Astrocyte of the hippocampus (primary cell): ENCODE measurements around the gene CYS1.

Source experiments
- DNase-seq: peaks from one replicate; pipeline ENCODE4 v3.0.0; 2011; ENCODE audit warnings: low read depth, low spot score

CYS1 gene

DNA sequence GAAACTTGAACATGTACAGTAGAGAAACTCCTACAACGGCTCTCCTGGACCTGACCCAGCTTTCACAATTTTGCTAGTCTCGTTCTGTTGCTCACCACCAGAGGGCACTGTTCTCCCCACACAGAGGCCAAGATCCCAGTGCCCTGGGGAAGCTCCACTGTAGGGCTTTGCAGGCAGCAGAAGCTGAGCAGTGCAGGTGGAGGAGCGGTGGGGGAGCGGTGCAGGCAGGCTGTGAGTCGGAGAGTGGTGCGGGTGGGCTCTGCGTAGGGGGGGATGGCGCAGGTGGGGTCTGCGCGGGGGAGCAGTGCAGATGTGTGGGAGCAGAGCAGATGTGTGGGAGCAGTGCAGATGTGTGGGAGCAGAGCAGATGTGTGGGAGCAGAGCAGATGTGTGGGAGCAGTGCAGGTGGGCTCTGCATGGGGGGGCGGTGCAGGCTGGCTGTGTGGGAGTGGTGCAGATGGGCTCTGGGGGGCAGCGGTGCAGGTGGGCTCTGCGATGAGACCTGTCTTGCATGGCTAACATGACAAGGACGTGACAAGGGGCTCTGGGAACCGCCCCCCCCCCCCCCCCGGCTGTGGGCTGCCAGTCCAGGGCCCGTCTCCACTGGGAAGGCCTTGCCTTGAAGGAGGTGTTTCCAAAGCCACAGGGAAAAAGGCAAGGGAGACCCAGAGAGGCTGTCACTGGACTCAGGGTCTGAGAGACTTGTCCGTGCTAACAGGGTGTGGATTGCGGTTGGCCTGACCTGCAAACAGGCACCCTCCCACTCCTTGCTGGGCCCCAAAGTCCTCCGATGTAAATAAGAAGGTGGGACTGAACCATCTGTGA lies 7.3 kb downstream of the CYS1 start:
- DNase-seq, result peak; percentile 93

DNA sequence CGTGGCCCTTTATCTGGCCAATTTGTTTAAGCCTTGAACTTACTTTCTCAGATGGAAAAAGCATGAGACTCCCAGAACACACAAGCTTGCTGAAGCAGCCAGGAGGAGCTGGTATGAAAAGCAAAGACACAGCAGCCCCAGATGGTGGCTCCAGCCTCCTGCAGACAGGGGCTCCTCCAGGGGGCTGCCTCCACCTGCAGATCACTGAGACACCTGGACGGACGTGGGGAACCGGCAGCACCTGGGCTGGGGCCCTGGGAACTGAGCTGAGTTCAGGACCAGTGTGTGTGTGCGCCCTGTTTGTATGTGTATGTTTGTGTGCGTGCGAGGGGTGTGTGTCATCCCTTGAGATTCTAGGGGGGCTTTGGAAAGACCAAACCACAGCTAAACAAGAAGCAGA lies 8.6 kb downstream of the CYS1 start:
- DNase-seq, result no peak

DNA sequence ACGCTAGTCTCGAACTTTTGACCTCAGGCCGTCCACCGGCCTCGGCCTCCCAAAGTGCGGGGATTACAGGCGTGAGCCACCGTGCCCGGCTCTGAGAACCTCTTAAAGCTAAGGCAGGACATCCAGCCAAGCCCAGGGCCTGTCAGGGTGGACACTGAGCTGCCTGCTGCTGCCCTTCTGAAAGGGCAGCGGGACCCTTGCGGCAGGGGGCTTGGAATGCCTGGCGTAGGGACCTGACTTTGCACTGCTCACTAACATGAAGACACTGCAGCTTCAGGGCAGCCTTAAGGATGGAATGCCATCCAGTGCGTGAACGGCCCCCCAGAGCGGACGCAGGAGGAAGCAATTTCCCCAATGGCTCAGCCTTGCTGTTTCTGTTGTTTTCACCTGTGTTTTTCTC lies 9.0 kb downstream of the CYS1 start:
- no peak for DNase-seq

DNA sequence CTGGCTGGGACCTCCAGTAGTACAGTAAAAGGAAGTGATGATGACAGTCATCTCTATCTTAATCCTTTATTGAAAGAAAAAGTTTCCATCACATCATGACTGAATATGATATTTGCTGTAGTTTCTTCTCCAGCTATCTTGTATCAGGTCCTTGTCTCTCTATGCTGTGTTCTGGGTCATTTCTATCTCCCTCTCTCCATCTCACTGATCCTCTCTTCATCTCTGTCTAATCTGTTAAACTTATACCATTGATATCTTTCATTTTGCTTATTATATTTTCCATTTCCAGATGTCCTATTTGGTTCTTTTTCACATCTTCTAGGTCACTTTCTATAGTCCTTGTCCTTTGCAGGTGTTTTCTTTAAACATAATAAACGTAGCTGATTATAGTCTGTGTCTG lies 12.3 kb downstream of the CYS1 start:
- DNase-seq, result no peak

DNA sequence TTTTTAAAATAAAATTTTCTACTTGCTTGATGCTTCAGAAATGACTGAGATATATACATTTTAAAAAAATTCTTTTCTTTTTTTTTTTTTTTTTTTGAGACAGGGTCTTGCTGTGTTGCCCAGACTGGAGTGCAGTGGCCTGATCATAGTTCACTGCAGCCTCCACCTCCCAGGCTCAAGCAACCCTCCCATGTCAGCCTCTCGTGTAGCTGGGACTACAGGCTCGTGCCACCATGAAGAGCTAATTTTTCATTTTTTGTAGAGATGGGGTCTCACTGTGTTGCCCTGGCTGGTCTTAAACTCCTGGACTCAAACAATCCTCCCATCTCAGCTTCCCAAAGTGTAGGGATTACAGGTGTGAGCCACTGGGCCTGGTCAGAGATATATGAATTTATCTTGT lies 12.9 kb downstream of the CYS1 start:
- DNase-seq, result no peak

DNA sequence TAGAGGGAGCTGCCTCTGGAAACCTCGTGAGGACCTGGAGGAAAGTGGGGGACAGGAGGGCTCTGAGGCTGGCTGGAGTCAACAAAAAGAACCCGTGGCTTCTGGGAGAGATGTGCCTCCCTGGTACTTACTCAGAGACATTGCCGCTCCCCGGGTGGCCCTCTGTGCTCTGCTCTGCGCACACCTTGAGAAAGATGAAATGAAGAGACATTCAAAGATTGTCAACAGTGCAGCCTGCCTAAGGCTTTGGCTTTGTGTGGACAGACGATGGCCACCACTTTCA lies 14.5 kb downstream of the CYS1 start:
- DNase-seq, result no peak

DNA sequence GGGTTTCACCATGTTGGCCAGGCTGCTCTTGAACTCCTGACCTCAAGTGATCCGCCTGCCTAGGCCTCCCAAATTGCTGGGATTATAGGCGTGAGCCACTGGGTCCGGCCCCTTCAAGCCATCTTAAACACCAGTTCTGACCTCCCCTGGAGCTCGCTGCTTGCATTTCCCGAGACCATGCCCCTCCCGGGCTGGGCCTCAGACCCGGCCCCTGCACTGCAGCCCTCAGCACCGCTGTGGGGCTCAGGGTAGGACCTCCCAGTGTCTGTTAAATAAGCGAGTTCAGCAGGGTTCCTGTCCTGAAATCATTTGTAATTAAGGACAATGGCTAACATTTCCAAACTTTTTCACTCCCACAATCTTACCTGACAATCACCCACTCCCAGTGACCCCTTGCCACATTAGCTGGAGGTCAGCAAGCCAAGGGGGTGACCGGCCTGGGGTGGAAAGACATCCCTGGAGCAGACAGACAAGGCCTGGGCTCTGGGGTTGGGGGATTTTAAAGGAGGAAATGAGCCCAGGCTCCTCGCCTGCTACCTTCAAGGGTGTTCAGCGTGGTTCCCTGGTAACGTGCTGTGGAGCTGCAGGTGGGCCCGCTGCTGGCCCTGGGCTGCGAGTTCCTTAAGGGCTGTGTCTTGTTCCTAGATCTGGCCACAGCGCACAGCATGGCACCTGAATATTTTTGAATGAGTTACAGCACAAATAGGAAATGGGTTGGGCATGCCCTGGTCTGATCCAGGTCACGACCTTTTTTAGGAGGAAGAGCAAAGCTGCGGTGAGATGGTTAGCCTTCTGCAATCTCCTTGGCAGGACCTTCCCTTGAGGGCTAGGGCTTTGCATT lies 15.1 kb downstream of the CYS1 start:
- DNase-seq, result no peak

DNA sequence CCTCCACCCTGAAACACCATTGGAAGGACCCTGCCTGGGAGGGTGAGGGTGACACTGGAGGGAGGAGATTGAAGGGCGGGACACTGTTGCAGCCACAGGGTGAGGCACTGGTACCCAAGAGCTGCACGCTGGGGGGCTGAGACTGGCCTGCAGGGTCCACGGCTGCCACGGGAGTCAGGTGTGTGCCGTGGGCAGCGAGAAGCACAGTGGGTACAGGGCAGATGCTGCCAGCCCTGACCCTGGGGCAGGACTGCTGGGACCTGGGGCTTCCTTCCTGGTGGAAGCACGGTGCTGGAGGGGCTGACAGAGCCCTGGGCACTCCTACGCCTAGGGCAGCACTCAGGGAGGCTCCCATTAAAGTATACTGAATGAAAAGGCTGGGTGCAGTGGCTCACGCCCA lies 16.6 kb downstream of the CYS1 start:
- no peak for DNase-seq

DNA sequence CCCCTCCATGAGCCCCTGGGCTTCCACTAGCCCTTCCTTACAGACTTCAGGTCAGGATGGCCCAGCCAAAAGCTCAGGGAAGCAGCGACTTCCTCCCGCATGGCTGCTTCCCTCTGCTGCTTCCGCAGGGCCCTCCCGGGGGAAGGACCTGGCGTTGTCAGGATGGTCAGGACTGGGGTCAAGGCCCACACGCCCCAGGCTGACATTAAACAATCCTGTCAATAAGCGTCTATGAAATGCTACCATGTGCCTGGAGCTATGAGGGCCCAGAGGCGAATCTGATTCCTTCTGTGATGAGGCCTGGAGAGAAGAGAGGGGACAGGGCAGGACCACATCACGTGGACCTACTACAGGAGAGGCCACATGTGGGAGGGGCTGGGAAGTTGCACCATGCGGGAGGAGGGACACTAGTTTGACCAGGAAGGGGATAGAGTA lies 17.3 kb downstream of the CYS1 start:
- no peak for DNase-seq

DNA sequence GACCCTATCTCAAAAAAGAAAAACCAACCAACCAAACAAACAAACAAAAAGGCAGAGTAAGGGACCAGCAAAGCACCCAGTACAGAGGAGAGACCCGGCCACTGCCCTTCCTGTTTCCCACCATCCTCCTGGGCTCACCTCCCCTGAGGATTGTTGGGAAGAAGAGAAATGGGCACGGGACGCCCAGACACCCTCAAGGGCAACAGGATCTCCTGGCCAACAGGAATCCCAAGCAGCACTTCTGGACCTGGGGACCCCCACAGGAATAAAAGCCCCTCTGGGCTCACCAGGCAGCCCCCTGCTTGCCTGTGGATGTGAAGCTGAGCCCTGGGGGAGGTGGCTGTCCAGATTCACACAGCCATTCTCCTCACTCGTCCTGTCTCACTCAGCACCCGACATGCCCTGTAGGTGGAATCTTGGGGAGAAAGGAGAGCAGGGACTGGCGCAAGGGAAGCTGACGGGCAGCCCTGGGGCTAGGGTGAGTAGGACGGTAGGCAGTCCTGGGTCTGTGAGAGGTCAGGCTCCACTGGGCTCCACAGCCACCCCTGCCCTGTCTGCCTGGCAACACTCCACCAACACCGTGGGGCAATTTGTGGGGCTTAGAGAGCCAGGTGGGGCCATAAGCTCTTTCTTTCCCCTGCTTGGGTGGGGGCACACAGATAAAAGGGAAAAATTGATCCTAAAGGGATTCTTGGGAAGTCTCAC lies 18.8 kb downstream of the CYS1 start:
- no peak for DNase-seq

DNA sequence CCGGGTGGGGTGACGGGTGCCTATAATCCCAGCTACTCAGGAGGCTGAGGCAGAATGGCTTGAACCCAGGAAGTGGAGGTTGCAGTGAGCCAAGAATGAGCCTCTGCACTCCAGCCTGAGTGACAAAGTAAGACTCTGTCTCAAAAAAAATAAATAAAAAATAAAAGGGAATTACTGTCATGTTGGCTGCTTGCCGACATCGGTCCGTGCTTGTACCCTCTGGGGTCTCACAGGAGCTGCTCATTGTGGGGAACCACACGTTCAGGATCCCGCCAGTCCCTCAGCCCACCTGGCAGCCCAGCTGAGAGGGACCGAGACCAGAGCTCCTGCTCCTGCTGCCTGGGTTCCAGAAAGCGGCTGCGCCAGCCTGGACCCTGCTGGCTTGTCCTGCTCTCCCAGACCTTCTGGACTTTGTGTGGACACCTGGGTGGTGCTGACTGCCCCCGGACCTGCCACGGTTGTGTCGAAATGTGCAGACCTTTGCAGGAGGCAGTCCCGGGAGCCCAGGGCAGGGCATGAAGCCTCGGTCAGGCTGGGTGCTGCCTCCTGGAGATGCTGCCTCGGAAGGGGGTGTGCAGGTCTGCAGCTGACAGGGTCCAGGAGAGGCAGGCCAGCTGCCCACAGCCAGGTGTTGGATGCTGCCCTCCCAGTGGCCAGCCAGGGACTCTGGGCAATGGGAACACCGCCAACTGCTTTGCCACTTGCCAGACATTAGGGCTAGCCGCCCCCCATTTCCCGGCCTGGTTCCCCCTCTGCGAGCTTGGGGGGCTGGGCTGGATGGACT lies 20.5 kb downstream of the CYS1 start:
- no peak for DNase-seq

DNA sequence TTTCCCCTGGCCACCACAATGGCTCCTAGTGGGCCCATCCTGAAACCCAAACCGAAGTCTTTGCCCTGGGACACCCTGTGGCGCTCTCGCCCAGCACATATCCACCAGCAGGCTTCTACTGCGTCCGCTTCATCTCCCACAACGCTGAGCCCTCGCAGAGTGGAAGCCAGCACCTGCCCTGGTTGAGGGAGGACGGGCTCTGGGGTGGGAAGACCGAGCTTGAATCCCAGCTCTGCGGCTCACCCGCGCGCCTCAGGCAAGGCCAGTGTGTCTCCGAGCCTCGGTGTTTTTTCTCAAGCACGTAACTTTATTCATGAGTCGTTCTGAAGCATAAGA lies 21.2 kb downstream of the CYS1 start:
- DNase-seq, result no peak

DNA sequence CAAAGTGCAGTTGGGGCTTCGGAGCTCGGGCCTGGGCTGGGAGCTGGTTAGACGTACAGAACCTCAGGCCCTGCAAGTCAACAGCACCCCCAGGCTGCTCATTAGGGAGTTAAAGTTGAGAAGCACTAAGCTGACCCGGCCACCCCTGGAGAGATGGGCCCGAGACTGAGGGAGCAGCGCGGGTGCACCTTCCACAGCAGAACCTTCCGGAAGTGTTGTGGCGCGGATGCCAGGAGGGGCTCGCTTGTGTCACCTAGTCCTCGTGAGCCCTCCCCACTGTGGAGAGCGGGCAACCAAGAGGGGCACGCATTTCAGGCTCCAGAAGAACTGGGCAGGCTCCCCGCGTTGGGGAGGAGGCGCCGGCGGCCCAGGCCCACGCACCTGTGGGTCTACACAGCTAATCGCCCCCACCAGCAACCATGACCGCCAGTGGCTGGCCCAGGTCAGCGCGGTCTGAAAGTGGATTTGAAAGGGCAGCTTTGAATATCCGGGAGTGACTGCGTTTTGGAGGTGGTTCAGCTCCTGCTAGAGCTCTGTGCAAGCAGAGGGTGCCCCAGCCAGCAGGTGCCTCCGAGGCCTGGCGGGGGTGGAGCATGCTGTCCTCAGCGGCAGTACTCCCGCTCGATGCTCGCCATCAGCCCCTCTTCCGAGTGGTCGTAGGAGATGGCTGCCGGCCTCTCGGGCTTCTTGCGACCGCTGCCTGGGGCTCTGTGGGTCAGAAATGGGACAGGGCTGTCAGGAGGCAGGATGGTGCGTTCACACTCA lies 21.8 kb downstream of the CYS1 start:
- DNase-seq, result no peak

DNA sequence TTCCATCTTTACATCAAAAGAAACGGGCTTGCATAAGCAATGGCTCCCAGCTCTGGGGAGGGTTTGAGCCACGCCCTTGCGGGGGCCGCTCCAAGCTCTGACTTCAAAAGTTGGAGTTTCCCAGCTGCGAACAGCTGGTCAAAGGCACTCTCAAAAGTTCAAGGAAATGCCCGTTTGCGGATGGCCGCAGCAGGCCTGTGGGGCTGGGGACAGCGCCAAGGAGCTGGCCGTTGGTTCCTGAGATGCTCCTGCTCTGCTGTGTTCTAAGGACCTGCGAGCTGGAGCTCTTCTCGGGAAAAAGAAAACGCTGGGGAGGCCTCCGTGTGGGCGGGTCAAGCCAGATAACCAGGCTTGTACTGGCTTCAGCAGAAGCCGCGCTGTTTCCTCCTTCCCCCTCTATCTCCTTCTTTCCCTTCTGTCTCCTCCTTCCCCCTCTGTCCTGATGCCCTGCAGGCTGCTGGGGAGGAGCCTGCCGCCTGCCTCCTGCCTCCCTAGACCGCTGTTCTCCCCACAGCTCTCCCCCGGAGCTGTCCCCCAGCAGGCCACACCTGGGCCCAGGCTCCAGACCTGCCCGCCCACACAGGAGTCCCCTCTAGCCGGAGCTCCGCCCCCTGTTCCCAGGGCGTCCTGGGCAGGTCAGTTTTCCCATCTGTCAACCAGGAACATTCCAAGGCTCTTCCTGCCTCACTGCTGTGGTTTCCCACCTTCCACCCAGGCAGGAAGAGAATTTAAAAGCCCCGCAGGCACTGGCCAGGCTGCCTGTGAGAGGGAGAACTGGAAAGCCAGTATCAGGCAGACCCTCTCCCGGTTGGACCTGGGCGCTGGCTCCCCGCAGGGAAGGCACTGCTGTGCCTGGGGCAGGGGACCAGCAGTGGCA lies 22.7 kb downstream of the CYS1 start:
- peak; percentile 74 for DNase-seq

DNA sequence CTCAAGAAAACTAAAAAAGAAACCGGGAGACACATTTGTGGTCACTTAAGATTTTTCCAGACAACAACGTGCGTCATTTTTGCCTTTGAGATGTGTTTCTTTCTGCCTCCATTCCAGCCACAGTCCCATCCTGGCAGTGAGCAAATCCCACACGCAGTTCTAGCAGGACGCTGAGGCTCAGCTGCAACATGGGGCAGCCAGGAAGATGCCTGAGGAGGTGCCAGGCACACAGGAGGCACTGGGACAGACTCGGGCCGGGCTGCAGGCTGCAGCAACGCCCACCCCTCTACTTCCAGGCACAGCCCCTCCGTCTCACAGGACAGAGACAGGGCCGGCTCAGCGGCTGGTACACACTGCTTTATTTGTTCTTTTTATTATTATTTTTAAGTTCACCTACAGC lies 23.8 kb downstream of the CYS1 start:
- DNase-seq, result no peak

DNA sequence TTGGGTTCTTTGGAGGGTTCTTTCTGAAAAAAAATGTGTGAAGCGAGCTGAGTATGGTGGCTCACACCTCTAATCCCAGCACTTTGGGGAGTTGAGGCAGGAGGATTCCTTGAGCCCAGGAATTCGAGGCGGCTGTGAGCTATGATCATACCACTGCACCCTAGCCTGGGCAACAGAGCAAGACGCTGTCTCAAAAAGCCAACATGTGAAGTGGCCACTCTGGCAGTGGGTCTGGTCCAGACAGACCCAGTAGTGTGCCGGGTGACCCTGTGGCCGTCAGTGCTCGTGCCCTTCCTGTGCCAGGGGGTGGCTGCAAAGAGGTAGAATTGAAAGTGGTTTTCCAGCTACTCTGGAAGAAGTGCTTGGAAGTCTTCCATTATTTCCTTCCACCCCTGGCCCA lies 25.2 kb downstream of the CYS1 start:
- no peak for DNase-seq

DNA sequence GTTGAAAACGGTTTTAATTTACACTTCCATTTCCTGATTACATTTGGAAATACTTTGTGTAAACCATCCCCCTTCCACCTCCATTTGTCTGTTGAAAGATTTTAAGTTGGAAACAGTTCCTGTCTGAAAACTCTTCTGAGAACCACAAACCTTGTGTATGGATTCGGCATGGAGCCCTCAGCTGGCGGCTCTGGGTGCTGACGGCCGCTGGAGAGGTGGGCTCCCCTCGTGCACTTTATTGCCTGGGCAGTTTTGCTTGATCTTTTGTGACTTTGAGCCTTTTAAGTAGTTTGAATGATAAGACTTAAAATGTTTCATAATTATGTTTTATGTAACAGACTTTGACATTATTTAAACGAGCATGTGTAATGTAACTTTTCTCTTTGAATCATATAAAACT lies 25.8 kb downstream of the CYS1 start:
- DNase-seq, result no peak

DNA sequence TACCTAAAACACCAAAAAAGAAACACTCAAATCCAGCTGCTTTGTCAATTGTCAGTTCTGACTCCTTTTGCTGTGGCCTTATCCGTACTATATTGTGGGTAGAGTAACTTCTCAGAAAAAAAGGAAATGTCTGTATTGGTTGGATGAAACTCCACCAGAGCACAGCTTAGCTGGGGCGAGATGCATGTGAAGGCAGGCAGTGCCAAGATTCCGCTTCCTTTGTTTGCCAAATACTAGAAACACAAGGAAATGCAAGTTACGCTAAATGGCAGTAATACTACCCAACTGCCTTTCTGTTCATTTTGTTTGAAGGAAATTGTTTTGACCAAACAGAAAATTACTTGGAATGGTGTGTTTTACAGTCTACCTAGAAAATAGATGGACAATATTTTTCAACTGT lies 26.9 kb downstream of the CYS1 start:
- no peak for DNase-seq

DNA sequence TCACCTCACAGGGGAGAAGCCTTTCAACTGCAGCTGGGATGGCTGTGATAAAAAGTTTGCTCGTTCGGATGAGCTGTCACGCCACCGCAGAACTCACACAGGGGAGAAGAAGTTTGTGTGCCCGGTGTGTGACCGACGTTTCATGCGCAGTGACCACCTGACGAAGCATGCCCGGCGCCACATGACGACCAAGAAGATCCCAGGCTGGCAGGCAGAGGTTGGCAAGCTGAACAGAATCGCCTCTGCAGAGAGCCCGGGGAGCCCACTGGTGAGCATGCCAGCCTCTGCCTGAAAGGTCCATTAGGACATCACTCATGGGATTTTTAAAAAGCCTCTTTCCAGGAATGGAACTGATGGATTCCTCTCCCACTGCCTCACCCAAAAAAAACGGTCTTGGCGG lies 28.0 kb downstream of the CYS1 start:
- no peak for DNase-seq

DNA sequence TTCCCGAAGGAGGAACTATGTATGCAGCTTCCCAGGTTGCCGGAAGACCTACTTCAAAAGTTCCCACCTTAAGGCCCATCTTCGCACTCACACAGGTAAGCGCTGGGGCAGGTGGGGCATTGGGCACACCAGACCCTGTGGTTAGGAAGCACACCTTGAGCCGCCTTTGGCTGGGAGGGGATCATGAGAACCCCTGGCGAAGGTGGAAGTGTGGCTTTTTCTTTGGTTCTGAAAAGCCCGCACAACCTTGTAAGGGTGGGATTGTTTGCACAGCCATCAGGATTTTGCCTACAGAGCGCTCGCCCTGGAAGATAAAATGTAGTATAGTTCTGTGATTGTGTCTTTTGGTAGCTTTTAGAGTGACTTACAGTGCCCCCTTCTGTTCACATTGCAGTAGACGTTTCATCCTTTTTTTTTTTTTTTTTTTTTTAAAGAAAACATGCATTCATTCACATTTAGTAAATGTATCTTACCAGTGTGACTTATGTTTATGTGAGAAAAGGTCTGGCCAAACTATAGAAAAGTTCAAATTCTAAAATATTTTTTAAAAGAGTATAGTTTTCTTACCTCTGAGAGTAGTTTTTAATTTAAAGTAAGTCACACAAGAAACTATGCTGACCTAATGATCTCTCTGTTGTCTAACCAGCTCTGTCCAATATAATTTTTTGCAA lies 31.6 kb downstream of the CYS1 start:
- DNase-seq, result peak; percentile 66
